ENCODE results near the gene WNT11. TPM values are rescaled to one million over a fixed set of nuclear protein-coding genes. Genes with fewer than 3 reads are reported as not detected.

The WNT11 gene
- total RNA-seq, 6 experiments from 2014 or later, result not detected

GRCh38 chr11:76167590-76167989 is 38.7 kb downstream of the WNT11 start:
- Mint-ChIP-seq H3K9me3 (no peaks in the 10 kb centered on the region), H3K4me3 (no peak overlapping the region), H3K4me1 (ENCODE audit: low read depth) (no peaks in the 10 kb centered on the region), H3K36me3 (ENCODE audit: low read depth) (no peaks in the 10 kb centered on the region), H3K27me3 (ENCODE audit: insufficient read depth) (peaks cover 31% of the 10 kb centered on the region), H3K27ac (no peak overlapping the region)
- no peak for DNase-seq
- no peak for TF ChIP-seq CTCF (IDR thresholded peaks at IDR 0.05)

- Mint-ChIP-seq H3K27me3 (ENCODE audit: insufficient read depth) (peaks cover 30% of the 10 kb centered on the region), H3K27ac (no peak overlapping the region), H3K4me3 (no peak overlapping the region), H3K36me3 (ENCODE audit: low read depth) (no peaks in the 10 kb centered on the region), H3K4me1 (ENCODE audit: low read depth) (no peaks in the 10 kb centered on the region), H3K9me3 (no peaks in the 10 kb centered on the region)
- no peak for DNase-seq
- no peak for TF ChIP-seq CTCF (IDR thresholded peaks at IDR 0.05)
Measured at GRCh38 chr11:76166314-76166713, 40.0 kb downstream of the WNT11 start.

GRCh38 chr11:76164861-76165751 is 41.2 kb downstream of the WNT11 start:
- no peak for DNase-seq
- no peaks in the 10 kb centered on the region for H3K4me1 Mint-ChIP-seq (ENCODE audit: low read depth)
- no peak for TF ChIP-seq CTCF (IDR thresholded peaks at IDR 0.05)
- H3K9me3 Mint-ChIP-seq, result no peaks in the 10 kb centered on the region
- H3K4me3 Mint-ChIP-seq, result no peak overlapping the region
- no peak overlapping the region for H3K27ac Mint-ChIP-seq
- peaks cover 30% of the 10 kb centered on the region for H3K27me3 Mint-ChIP-seq (ENCODE audit: insufficient read depth)
- H3K36me3 Mint-ChIP-seq (ENCODE audit: low read depth), result no peaks in the 10 kb centered on the region

- no peaks in the 10 kb centered on the region for H3K9me3 Mint-ChIP-seq
- no peak for TF ChIP-seq CTCF (IDR thresholded peaks at IDR 0.05)
- H3K36me3 Mint-ChIP-seq (ENCODE audit: low read depth), result no peaks in the 10 kb centered on the region
- no peak overlapping the region for H3K27ac Mint-ChIP-seq
- H3K4me1 Mint-ChIP-seq (ENCODE audit: low read depth), result no peaks in the 10 kb centered on the region
- DNase-seq, result no peak
- no peak overlapping the region for H3K4me3 Mint-ChIP-seq
- H3K27me3 Mint-ChIP-seq (ENCODE audit: insufficient read depth), result peaks cover 30% of the 10 kb centered on the region
Measured at GRCh38 chr11:76164081-76164480, 42.2 kb downstream of the WNT11 start.

GRCh38 chr11:76163289-76163880 is 42.9 kb downstream of the WNT11 start:
- Mint-ChIP-seq H3K4me3 (no peak overlapping the region), H3K27me3 (ENCODE audit: insufficient read depth) (peaks cover 24% of the 10 kb centered on the region), H3K36me3 (ENCODE audit: low read depth) (no peaks in the 10 kb centered on the region), H3K4me1 (ENCODE audit: low read depth) (no peaks in the 10 kb centered on the region), H3K27ac (no peak overlapping the region), H3K9me3 (no peaks in the 10 kb centered on the region)
- no peak for DNase-seq
- no peak for TF ChIP-seq CTCF (IDR thresholded peaks at IDR 0.05)

All from HFFc6 (cell line).